Measurements from ENCODE around the gene GATD1. TPM values are rescaled to one million over a fixed set of nuclear protein-coding genes. Genes with fewer than 3 reads are reported as not detected.
A peak's percentile ranks its signal among the peaks of the same experiment; 100 is the strongest.

GATD1 gene
- total and polyA plus RNA-seq, 9 of the 15 experiments (the other 6 are each of a cell fraction or from before 2014, with no cell fraction given) = 2.8 to 144 (median 36.9) TPM

- TF ChIP-seq SP2 (IDR thresholded peaks at IDR 0.05; ENCODE audit: extremely low read depth, low read depth, low read length, poor library complexity, severe bottlenecking) = no peak
- TF ChIP-seq CLOCK (CRISPR knock-in tag; IDR thresholded peaks at IDR 0.05; ENCODE audit: borderline replicate concordance) = no peak
- peak; percentile 61 for TF ChIP-seq SMAD1 (IDR thresholded peaks at IDR 0.05; ENCODE audit: low read depth, low read length, partially characterized antibody)
- peak; percentile 74 for TF ChIP-seq U2AF1 (optimal IDR thresholded peaks at IDR 0.05; ENCODE audit: low read depth, low read length)
- peak; percentile 10; the same call in 1 of the 2 replicates for TF ChIP-seq NFE2 (IDR thresholded peaks at IDR 0.05; ENCODE audit: low read depth)
- no peak for TF ChIP-seq THAP7 (CRISPR knock-in tag; IDR thresholded peaks at IDR 0.05)
- TF ChIP-seq ZNF347 (CRISPR knock-in tag; IDR thresholded peaks at IDR 0.05; ENCODE audit: low read depth) = no peak
- TF ChIP-seq CREB1 (IDR thresholded peaks at IDR 0.05) = peak; percentile 99
- TF ChIP-seq CREB1 (CRISPR knock-in tag; IDR thresholded peaks at IDR 0.05) = peak; percentile 99
- no peak for TF ChIP-seq HOXB6 (CRISPR knock-in tag; IDR thresholded peaks at IDR 0.05; ENCODE audit: borderline replicate concordance)
- TF ChIP-seq TFAM (CRISPR knock-in tag; conservative IDR thresholded peaks at IDR 0.05) = no peak
- TF ChIP-seq DMBX1 (CRISPR knock-in tag; IDR thresholded peaks at IDR 0.05; ENCODE audit: borderline replicate concordance) = peak; percentile 46; the same call in 1 of the 2 replicates
- no peak for TF ChIP-seq KAT8 (IDR thresholded peaks at IDR 0.05; ENCODE audit: low read depth)
- TF ChIP-seq HDAC1 (IDR thresholded peaks at IDR 0.05) = peak in 1 of 2 experiments; percentile 97; a peak in 2 of 4 replicates
- TF ChIP-seq KDM5B (IDR thresholded peaks at IDR 0.05; ENCODE audit: insufficient replicate concordance, low read depth, low read length) = no peak
- TF ChIP-seq POU5F1 (IDR thresholded peaks at IDR 0.05; ENCODE audit: borderline replicate concordance, low read depth, low read length, partially characterized antibody) = no peak
- 0 out of 2 replicates have a peak, but pooled peaks have one; percentile 27 for TF ChIP-seq OTX1 (CRISPR knock-in tag; IDR thresholded peaks at IDR 0.05)
- no peak for TF ChIP-seq ZNF217 (CRISPR knock-in tag; IDR thresholded peaks at IDR 0.05)
- no peak for TF ChIP-seq PTTG1 (tag; IDR thresholded peaks at IDR 0.05; ENCODE audit: low read depth)
- TF ChIP-seq ZNF146 (CRISPR knock-in tag; IDR thresholded peaks at IDR 0.05; ENCODE audit: unreplicated experiment) = peak; percentile 11
- no peak for TF ChIP-seq ILF3 (IDR thresholded peaks at IDR 0.05; ENCODE audit: borderline replicate concordance)
- TF ChIP-seq LEF1 (IDR thresholded peaks at IDR 0.05) = no peak
- no peak for TF ChIP-seq NUFIP1 (IDR thresholded peaks at IDR 0.05; ENCODE audit: partially characterized antibody)
- TF ChIP-seq KLF10 (CRISPR knock-in tag; IDR thresholded peaks at IDR 0.05) = no peak
Observed at GRCh38 chr11:809287-810039, 32.2 kb upstream of the GATD1 start, which contains the start of gene RPLP2 (continued).

Measured in K562 (cell line).